ENCODE measurements around the gene ABCA13. TPM values are rescaled to one million over a fixed set of nuclear protein-coding genes. Genes with fewer than 3 reads are reported as not detected.

The ABCA13 gene
- polyA plus RNA-seq, 1 donor (not counting 4 experiments of a cell fraction or from before 2014, with no cell fraction given): 0.76 TPM

GRCh38 chr7:48307041-48307714 is 135.9 kb downstream of the ABCA13 start:
- Histone ChIP-seq H3K9ac (ENCODE audit: control insufficient read depth, extremely low read depth, insufficient read depth, low read length) (no peak overlapping the region), H3K27me3 (ENCODE audit: control insufficient read depth, extremely low read depth, insufficient read depth, low read length) (no peaks in the 10 kb centered on the region), H3K79me2 (ENCODE audit: control insufficient read depth, insufficient read depth, low read length) (no peaks in the 10 kb centered on the region), H2AFZ (ENCODE audit: control insufficient read depth, low read length) (no peak overlapping the region), H3K4me3 (ENCODE audit: control insufficient read depth in 2 of 3, extremely low read depth in 1 of 3, insufficient read depth in 2 of 3, low read depth in 1 of 3, low read length in 3 of 3) (no peak overlapping the region), H3K4me1 (ENCODE audit: control insufficient read depth, extremely low read depth, insufficient read depth, low read length) (peaks cover 37% of the 10 kb centered on the region), H3K4me2 (ENCODE audit: control insufficient read depth, extremely low read depth, insufficient read depth, low read depth, low read length) (peak overlapping the region; percentile 45), H4K20me1 (ENCODE audit: control insufficient read depth, extremely low read depth, insufficient read depth, low read length) (no peaks in the 10 kb centered on the region), H3K9me1 (ENCODE audit: control insufficient read depth, extremely low read depth, insufficient read depth, low read length) (no peaks in the 10 kb centered on the region), H3K27ac (ENCODE audit: control insufficient read depth, insufficient read depth, low read length) (peak overlapping the region; percentile 73), H3K9me3 (ENCODE audit: control insufficient read depth, low read depth, low read length) (no peaks in the 10 kb centered on the region), H3K36me3 (ENCODE audit: control insufficient read depth in 2 of 2, extremely low read depth in 1 of 2, insufficient read depth in 2 of 2, low read length in 2 of 2) (no peaks in the 10 kb centered on the region)
- TF ChIP-seq EZH2 (IDR thresholded peaks at IDR 0.05; ENCODE audit: low read length): no peak
- TF ChIP-seq, protein P1, sequence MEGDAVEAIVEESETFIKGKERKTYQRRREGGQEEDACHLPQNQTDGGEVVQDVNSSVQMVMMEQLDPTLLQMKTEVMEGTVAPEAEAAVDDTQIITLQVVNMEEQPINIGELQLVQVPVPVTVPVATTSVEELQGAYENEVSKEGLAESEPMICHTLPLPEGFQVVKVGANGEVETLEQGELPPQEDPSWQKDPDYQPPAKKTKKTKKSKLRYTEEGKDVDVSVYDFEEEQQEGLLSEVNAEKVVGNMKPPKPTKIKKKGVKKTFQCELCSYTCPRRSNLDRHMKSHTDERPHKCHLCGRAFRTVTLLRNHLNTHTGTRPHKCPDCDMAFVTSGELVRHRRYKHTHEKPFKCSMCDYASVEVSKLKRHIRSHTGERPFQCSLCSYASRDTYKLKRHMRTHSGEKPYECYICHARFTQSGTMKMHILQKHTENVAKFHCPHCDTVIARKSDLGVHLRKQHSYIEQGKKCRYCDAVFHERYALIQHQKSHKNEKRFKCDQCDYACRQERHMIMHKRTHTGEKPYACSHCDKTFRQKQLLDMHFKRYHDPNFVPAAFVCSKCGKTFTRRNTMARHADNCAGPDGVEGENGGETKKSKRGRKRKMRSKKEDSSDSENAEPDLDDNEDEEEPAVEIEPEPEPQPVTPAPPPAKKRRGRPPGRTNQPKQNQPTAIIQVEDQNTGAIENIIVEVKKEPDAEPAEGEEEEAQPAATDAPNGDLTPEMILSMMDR (optimal IDR thresholded peaks at IDR 0.05 in 1 of 3, IDR thresholded peaks at IDR 0.05 in 1 of 3, conservative IDR thresholded peaks at IDR 0.05 in 1 of 3; ENCODE audit: extremely low read depth in 1 of 3, insufficient read depth in 2 of 3, low read length in 3 of 3): no peak
- FAIRE-seq (peak; percentile 77), DNase-seq (ENCODE audit: low read depth, low spot score) (no peak)
- dilution Hi-C loops (cut with MboI; ENCODE audit: extremely low pct_ligation_motif_present, low sequenced_read_pairs): no loop called here

GRCh38 chr7:48309720-48310119 is 138.5 kb downstream of the ABCA13 start:
- Histone ChIP-seq H3K4me3 (ENCODE audit: control insufficient read depth in 2 of 3, extremely low read depth in 1 of 3, insufficient read depth in 2 of 3, low read depth in 1 of 3, low read length in 3 of 3) (no peak overlapping the region), H2AFZ (ENCODE audit: control insufficient read depth, low read length) (no peak overlapping the region), H3K9me3 (ENCODE audit: control insufficient read depth, low read depth, low read length) (no peaks in the 10 kb centered on the region), H3K9ac (ENCODE audit: control insufficient read depth, extremely low read depth, insufficient read depth, low read length) (no peak overlapping the region), H3K27me3 (ENCODE audit: control insufficient read depth, extremely low read depth, insufficient read depth, low read length) (no peaks in the 10 kb centered on the region), H3K9me1 (ENCODE audit: control insufficient read depth, extremely low read depth, insufficient read depth, low read length) (no peaks in the 10 kb centered on the region), H3K4me2 (ENCODE audit: control insufficient read depth, extremely low read depth, insufficient read depth, low read depth, low read length) (no peak overlapping the region), H3K79me2 (ENCODE audit: control insufficient read depth, insufficient read depth, low read length) (no peaks in the 10 kb centered on the region), H3K36me3 (ENCODE audit: control insufficient read depth in 2 of 2, extremely low read depth in 1 of 2, insufficient read depth in 2 of 2, low read length in 2 of 2) (no peaks in the 10 kb centered on the region), H4K20me1 (ENCODE audit: control insufficient read depth, extremely low read depth, insufficient read depth, low read length) (no peaks in the 10 kb centered on the region), H3K4me1 (ENCODE audit: control insufficient read depth, extremely low read depth, insufficient read depth, low read length) (peaks cover 42% of the 10 kb centered on the region), H3K27ac (ENCODE audit: control insufficient read depth, insufficient read depth, low read length) (no peak overlapping the region)
- no peak for TF ChIP-seq EZH2 (IDR thresholded peaks at IDR 0.05; ENCODE audit: low read length)
- TF ChIP-seq, protein P1 (optimal IDR thresholded peaks at IDR 0.05 in 1 of 3, IDR thresholded peaks at IDR 0.05 in 1 of 3, conservative IDR thresholded peaks at IDR 0.05 in 1 of 3; ENCODE audit: extremely low read depth in 1 of 3, insufficient read depth in 2 of 3, low read length in 3 of 3): no peak
- FAIRE-seq (no peak), DNase-seq (ENCODE audit: low read depth, low spot score) (no peak)
- dilution Hi-C loops (cut with MboI; ENCODE audit: extremely low pct_ligation_motif_present, low sequenced_read_pairs): no loop called here
